T-helper 2 cell treated with Interferon-gamma antibody and Interleukin-4, amounts not matched to agents 5 μg/mL and 100 μg/mL, for 36 hours (primary cell): ENCODE data around the gene HTR2A.
"Not testable (repeated sequence)": the region's sequence is repeated elsewhere in the genome, so short reads cannot be mapped to it uniquely, and the experiment has no call there.

Experiments
- DNase-seq: peaks from one replicate; pipeline ENCODE4 v3.0.0; 2021; ENCODE audit warnings: low spot score
- H3K27ac Mint-ChIP-seq: one replicate; pipeline ENCODE4 v1.8.0; 2021; ENCODE audit warnings: mild to moderate bottlenecking, mixed read lengths
- H3K27me3 Mint-ChIP-seq: one replicate; pipeline ENCODE4 v1.8.0; 2021; ENCODE audit warnings: low read depth, mixed read lengths
- H3K36me3 Mint-ChIP-seq: one replicate; pipeline ENCODE4 v1.8.0; 2021; ENCODE audit warnings: low read depth, mixed read lengths
- H3K4me1 Mint-ChIP-seq: one replicate; pipeline ENCODE4 v1.8.0; 2021; ENCODE audit warnings: low read depth, mixed read lengths
- H3K4me3 Mint-ChIP-seq: one replicate; pipeline ENCODE4 v1.8.0; 2022; ENCODE audit warnings: mild to moderate bottlenecking, moderate library complexity, mixed read lengths
- H3K9me3 Mint-ChIP-seq: one replicate; pipeline ENCODE4 v1.8.0; 2021; ENCODE audit warnings: mixed read lengths

HTR2A gene

DNA sequence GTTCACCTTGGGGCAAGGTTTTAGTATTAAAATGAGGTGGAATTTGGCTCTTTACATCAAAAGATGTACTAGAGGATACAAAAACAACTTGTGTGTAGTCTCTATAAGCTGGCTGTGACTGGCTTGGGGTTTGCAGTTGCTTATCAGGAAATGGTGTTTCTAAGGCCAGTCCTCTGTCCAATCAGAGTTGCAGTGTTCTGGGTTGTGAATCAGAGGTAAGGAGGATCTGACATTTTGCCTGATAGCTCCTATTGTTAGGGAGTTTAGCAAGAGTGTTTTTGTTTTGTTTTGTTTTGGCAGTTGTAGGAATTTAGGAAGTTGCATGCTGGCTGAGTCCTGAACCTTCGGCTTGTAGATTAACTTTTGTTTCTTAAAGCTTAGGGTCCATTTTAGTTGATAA lies 79.8 kb downstream of the HTR2A start:
- H3K27me3 Mint-ChIP-seq: peaks cover 28% of the 10 kb centered on the region
- H3K36me3 Mint-ChIP-seq: peaks cover under 1% of the 10 kb centered on the region
- no peak overlapping the region for H3K27ac Mint-ChIP-seq
- peaks cover 3% of the 10 kb centered on the region for H3K4me1 Mint-ChIP-seq
- peaks cover 14% of the 10 kb centered on the region for H3K9me3 Mint-ChIP-seq
- H3K4me3 Mint-ChIP-seq: no peak overlapping the region
- DNase-seq: no peak

- no peak for DNase-seq
- Mint-ChIP-seq H3K27ac (no peak overlapping the region), H3K36me3 (peaks cover 4% of the 10 kb centered on the region), H3K9me3 (peaks cover 21% of the 10 kb centered on the region), H3K4me3 (no peak overlapping the region), H3K27me3 (peaks cover 28% of the 10 kb centered on the region), H3K4me1 (peaks cover 3% of the 10 kb centered on the region)
Measured at GRCh38 chr13:46816371-46816770, 80.5 kb downstream of the HTR2A start.

GRCh38 chr13:46812301-46812797 lies 84.5 kb downstream of the HTR2A start:
- H3K4me1 Mint-ChIP-seq: no peaks in the 10 kb centered on the region
- H3K27me3 Mint-ChIP-seq: peaks cover 24% of the 10 kb centered on the region
- no peak for DNase-seq
- H3K36me3 Mint-ChIP-seq: peaks cover 4% of the 10 kb centered on the region
- H3K27ac Mint-ChIP-seq: no peak overlapping the region
- no peak overlapping the region for H3K4me3 Mint-ChIP-seq
- peaks cover 25% of the 10 kb centered on the region for H3K9me3 Mint-ChIP-seq

DNA sequence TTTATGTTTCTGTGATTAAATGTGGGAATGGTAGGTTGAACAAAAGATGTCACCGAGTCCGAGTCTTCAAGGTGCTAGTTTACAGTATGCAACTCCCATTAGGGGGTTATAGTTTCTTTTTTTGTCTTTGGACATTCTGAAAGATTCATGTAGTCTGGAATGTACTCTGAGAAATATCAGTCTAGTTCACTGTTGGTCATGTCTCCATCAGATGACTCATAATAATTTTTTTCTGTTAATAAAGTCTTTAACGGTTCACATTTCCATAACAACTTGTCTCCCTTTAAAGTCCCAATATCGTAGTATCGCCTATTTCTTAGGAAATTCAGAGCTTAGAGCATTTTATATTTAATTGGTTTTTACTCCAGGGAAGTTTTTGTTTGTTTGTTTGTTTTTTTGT lies 86.4 kb downstream of the HTR2A start:
- H3K27ac Mint-ChIP-seq: no peak overlapping the region
- no peak overlapping the region for H3K4me3 Mint-ChIP-seq
- peaks cover 25% of the 10 kb centered on the region for H3K9me3 Mint-ChIP-seq
- H3K4me1 Mint-ChIP-seq: no peaks in the 10 kb centered on the region
- no peak for DNase-seq
- H3K36me3 Mint-ChIP-seq: peaks cover 4% of the 10 kb centered on the region
- peaks cover 23% of the 10 kb centered on the region for H3K27me3 Mint-ChIP-seq

DNA sequence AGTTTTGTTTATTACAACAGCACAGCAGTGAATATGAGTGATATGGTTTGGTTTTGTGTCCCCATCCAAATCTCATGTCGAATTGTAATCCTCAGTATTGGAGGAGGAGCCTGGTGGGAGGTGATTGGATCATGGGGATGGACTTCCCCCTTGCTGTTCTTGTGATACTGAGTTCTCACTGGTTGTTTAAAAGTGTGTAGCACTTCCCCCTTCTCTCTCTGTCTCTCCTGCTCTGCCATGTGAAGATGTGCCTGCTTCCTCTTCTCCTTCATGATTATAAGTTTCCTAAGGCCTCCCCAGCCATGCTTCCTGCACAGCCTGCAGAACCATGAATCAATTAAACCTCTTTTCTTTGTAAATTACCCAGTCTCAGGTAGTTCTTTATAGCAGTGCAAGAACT lies 91.9 kb downstream of the HTR2A start:
- H3K27ac Mint-ChIP-seq, H3K9me3 Mint-ChIP-seq, H3K4me1 Mint-ChIP-seq, DNase-seq, H3K4me3 Mint-ChIP-seq, H3K36me3 Mint-ChIP-seq: not testable (repeated sequence)
- peaks cover 12% of the 10 kb centered on the region for H3K27me3 Mint-ChIP-seq

DNA sequence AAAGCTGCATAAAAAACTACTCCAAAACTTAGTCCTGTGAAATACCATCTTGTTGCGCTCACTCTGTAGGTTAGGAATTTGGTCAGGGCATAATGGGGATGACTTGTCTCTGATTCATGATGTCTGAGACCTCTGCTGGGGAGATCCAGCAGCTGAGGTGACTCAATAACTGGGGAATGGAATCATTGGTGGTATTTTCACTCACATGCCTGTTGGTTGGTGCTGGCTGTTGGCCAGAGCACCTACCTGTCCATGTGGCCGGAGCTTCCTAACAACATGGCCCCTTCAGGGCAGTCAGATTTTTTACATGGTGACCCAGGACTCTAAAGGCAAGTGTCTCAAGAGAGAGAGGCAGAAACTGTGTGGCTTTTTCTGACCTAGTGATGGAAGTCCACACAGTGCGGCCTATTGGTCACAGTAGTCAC lies 92.5 kb downstream of the HTR2A start:
- Mint-ChIP-seq H3K4me3 (no peak overlapping the region), H3K36me3 (no peaks in the 10 kb centered on the region), H3K4me1 (no peaks in the 10 kb centered on the region), H3K27ac (no peak overlapping the region), H3K27me3 (peaks cover 11% of the 10 kb centered on the region), H3K9me3 (no peaks in the 10 kb centered on the region)
- DNase-seq: no peak

- Mint-ChIP-seq H3K4me3 (no peak overlapping the region), H3K4me1 (no peaks in the 10 kb centered on the region), H3K27ac (no peak overlapping the region), H3K27me3 (peaks cover 11% of the 10 kb centered on the region), H3K9me3 (no peaks in the 10 kb centered on the region), H3K36me3 (no peaks in the 10 kb centered on the region)
- no peak for DNase-seq
Measured at GRCh38 chr13:46803586-46803985, 93.3 kb downstream of the HTR2A start.

DNA sequence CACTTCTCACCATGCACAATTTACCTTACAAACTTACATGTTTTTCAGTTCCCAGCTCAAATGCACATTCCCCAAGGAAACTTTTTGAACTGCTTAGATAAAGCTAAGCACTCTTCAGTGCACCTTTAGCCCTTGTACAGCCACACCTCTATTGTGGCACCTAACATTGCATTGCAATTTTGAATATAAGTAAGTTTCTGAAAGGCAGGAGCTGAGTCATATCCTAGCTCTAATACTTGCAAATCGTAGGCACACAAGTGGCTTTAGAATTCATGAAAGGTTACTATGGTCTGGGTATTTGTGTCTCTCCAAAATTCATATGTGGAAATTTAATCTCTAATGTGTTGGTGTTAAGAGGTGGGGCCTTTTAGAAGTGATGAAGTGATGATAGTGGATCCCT lies 95.0 kb downstream of the HTR2A start:
- H3K27ac Mint-ChIP-seq: no peak overlapping the region
- no peaks in the 10 kb centered on the region for H3K36me3 Mint-ChIP-seq
- peaks cover 9% of the 10 kb centered on the region for H3K4me1 Mint-ChIP-seq

DNA sequence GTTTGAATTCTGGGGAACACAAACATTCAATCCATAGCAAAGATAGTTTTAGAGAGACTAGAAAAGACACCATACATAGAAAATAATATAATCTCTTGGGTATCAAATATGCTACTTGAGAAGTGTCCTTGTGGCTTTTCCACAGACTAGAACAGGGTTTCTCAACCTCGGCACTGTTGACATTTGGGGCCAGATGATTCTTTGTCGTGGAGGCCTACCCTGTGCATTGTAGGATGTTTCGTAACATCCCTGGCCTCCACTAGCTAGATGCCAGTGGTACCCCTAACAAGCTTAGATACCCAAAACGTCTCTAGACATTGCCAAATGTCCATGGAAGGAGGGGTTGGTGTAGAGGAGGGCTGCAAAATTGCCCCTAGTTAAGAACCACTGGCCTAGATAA lies 97.7 kb downstream of the HTR2A start:
- Mint-ChIP-seq H3K27me3 (peaks cover 6% of the 10 kb centered on the region), H3K27ac (no peak overlapping the region), H3K36me3 (peaks cover 10% of the 10 kb centered on the region), H3K9me3 (no peaks in the 10 kb centered on the region), H3K4me1 (peaks cover 24% of the 10 kb centered on the region), H3K4me3 (no peak overlapping the region)
- DNase-seq: no peak

More for the DNA sequence above, 95.0 kb downstream of the HTR2A start:
- DNase-seq: no peak
- H3K4me3 Mint-ChIP-seq: no peak overlapping the region
- H3K9me3 Mint-ChIP-seq: no peaks in the 10 kb centered on the region
- H3K27me3 Mint-ChIP-seq: peaks cover 6% of the 10 kb centered on the region

GRCh38 chr13:46797501-46798237 lies 99.2 kb downstream of the HTR2A start:
- peak overlapping the region; percentile 100 for H3K4me3 Mint-ChIP-seq
- peak overlapping the region; percentile 99 for H3K27ac Mint-ChIP-seq
- H3K27me3 Mint-ChIP-seq: peaks cover 2% of the 10 kb centered on the region
- DNase-seq: no peak
- peaks cover 31% of the 10 kb centered on the region for H3K4me1 Mint-ChIP-seq
- peaks cover 12% of the 10 kb centered on the region for H3K36me3 Mint-ChIP-seq
- H3K9me3 Mint-ChIP-seq: no peaks in the 10 kb centered on the region

DNA sequence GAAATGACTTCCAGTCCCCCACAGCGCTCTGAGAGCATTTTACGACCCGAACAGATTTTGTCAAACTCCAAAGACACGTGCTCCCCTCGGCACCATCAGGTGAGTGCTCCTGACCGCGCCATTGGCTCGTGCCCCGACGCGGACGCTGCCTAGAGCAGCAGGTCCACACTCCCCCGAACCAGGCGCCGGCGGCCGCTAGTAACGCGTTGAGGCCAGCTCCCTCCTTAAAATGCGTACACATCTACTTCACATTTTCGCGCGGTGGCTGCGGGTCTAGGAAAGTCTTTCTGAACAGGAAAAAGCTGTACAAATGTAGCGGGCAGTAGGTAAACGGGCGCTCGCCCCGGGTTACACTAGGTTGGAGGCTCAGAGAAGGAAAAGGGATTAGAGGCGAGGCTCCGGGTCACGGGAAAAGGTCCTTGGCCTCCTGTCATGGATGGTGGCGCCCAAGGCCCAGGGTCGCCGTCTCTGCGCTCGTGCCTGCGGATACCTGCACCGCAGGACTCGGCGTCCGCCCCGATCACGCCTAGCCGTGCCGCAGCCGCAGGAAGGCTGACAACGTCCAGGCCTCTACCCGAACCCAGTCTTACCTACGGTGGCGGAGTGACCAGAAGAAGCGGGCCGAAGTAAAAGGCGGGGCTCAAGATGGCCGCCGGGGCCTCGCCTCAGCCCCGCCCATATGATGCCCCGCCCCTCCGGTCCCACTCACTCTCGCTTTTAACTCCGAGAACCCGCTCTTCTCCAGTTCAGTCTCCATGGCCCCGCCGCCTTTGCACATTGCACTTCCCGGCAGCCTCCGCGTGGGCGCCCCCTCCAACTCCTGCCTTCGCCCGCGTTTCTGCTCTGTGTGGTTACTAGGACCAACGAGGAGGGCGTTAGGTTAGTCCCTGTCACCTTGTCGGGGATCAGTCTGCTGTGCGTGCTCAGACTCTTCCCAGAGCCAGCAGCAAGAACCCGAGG lies 100.1 kb downstream of the HTR2A start, which contains the start of gene ESD:
Gene ESD, minus strand, starts transcription at position 647 of the 960 bp plus-strand sequence. CDS start 5,748 bp downstream, outside the sequence.
- Mint-ChIP-seq H3K4me1 (peaks cover 31% of the 10 kb centered on the region), H3K9me3 (no peaks in the 10 kb centered on the region), H3K27me3 (peaks cover 2% of the 10 kb centered on the region)

GRCh38 chr13:46796129-46796514 lies 100.7 kb downstream of the HTR2A start:
- Mint-ChIP-seq H3K27ac (peak overlapping the region; percentile 99), H3K27me3 (peaks cover 2% of the 10 kb centered on the region), H3K4me1 (peaks cover 31% of the 10 kb centered on the region), H3K36me3 (peaks cover 12% of the 10 kb centered on the region), H3K4me3 (peak overlapping the region; percentile 100), H3K9me3 (no peaks in the 10 kb centered on the region)
- no peak for DNase-seq

More for the DNA sequence above, 100.1 kb downstream of the HTR2A start, which contains the start of gene ESD:
- Mint-ChIP-seq H3K27ac (peak within 1 kb of the TSS; percentile 99), H3K4me3 (peak within 1 kb of the TSS; percentile 100), H3K36me3 (peaks cover 12% of the 10 kb centered on the region)
- peak; percentile 90 for DNase-seq

- H3K27me3 Mint-ChIP-seq: no peaks in the 10 kb centered on the region
- peaks cover 20% of the 10 kb centered on the region for H3K36me3 Mint-ChIP-seq
- H3K9me3 Mint-ChIP-seq: no peaks in the 10 kb centered on the region
- H3K27ac Mint-ChIP-seq: no peak overlapping the region
- peaks cover 31% of the 10 kb centered on the region for H3K4me1 Mint-ChIP-seq
- no peak for DNase-seq
- peak overlapping the region; percentile 100 for H3K4me3 Mint-ChIP-seq
Measured at GRCh38 chr13:46795321-46795720, 101.5 kb downstream of the HTR2A start.

DNA sequence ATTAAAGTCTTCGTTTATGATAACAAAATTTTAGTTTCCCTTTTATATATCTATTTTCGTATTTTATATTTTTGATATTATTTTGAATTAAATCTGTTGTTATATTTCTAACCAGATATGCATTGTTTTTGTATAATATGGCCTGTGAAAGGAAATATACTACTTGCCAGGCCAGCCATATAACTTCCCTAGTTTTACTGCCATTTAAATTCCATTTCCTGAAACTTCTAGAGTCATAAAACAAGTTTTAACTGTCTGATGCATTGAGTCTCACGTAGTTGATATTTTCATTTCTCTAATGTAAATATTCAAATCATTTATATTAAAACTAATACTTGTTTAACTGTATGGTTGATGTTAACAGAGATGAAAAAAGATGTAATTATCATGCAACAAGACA lies 113.3 kb downstream of the HTR2A start:
- Mint-ChIP-seq H3K9me3 (no peaks in the 10 kb centered on the region), H3K36me3 (peaks cover 49% of the 10 kb centered on the region)
- DNase-seq: no peak

More for the DNA sequence above, 113.3 kb downstream of the HTR2A start:
- H3K27me3 Mint-ChIP-seq: no peaks in the 10 kb centered on the region
- H3K4me1 Mint-ChIP-seq: peaks cover 12% of the 10 kb centered on the region
- H3K4me3 Mint-ChIP-seq: no peak overlapping the region
- no peak overlapping the region for H3K27ac Mint-ChIP-seq
